Measurements from ENCODE around the gene GHRH.

The GHRH gene, protein sequence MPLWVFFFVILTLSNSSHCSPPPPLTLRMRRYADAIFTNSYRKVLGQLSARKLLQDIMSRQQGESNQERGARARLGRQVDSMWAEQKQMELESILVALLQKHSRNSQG

DNA sequence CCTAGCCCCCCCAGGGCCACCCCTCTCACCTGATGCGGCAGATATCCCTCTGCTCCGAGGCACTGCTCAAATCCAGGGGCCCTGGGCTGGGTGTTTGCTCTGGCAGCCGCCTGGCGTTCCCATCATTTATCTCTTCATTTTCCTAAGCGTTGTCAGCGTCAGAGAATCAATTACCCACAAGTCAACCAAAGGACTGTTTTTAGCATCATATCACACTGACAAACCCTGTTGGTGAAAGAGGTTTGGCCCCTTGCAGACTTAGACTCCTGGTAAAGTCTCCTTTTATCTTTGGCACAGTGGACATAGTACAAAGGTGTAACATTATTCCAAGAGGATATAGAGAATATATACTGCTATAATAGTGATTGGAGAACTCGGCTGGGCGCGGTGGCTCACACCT lies at the start of gene GHRH:
TSS of gene GHRH (minus strand) at position 101 of the 400 bp plus-strand sequence. CDS start 4,925 bp downstream, outside the sequence.
- in situ Hi-C loops (cut with MboI; ENCODE audit: low sequenced_read_pairs), result loop anchor here (10.0 kb wide), 1 partner anchor 263 kb away; the partner anchor contains the start of genes BLCAP and NNAT

DNA sequence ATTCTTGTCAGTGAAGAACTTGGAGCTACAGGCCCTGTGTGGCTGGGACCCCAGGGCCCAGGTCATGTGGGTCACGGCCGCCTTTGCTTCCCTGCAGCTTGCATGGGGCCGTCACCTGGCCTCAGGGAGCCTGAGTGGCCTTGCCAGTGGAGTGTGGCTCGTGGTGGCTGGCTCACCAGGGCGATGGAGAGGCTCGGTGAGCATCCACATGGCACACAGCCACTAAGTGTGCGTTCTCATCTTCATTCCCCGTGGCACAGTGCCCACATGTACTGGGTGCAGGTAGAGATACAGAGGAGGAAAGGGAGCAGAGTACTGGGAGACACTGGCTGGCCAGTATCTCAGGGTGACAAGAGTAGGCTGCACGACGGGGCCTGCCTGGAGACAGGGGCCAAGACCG lies 49.3 kb upstream of the GHRH start:
- in situ Hi-C loops (cut with MboI; ENCODE audit: low sequenced_read_pairs), result no loop called here

DNA sequence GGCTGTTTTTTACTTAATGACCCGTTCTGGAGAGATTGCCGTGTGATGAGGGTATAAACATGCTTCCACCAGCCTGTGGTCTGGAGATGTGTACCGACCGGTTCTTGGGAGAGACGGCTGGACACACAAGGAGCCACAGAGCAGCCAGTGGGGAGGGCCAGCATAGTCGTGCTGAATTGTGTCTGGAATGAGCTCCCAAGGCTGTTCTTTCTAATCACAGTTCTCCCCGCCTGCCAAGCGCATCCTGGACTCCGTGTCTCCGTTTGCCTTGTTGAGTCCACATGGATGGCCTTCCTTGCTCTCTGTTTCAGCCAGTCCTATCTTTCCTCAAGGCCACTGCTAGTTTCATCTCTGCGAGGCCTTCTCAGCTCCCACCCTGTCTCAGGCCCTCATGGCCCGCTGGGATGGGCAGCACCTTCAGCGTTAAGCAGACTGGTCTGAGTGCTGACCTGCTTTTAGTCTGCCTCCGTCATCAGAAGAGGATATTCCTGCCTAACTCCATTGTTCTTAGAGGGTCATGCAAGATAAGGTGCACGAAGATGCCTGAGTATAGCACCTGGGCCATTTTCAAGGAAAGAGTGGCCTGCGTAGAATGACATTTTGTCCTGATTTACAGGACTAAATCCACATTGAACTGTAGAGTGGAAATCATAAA lies 48.4 kb upstream of the GHRH start:
- in situ Hi-C loops (cut with MboI; ENCODE audit: low sequenced_read_pairs), result no loop called here

DNA sequence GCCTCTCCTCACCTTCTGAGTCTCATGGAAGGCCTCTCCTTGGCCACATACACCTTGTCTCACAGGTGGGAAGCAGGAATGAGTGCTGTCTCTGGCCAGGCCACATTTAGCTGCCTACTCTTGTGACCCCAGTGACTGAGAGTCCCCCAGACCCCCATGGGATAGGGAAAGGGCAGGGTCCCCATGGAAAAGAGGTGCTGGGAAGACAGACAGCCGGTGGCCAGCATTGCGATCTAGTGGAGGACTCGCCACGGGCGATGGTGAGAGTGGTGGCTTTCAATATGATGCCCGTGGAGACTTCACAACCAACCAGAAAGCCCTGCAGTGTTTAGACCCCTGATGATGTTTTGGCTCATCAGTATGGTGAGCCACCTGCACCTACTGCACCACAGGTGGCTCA lies 47.7 kb upstream of the GHRH start:
- in situ Hi-C loops (cut with MboI; ENCODE audit: low sequenced_read_pairs), result no loop called here

DNA sequence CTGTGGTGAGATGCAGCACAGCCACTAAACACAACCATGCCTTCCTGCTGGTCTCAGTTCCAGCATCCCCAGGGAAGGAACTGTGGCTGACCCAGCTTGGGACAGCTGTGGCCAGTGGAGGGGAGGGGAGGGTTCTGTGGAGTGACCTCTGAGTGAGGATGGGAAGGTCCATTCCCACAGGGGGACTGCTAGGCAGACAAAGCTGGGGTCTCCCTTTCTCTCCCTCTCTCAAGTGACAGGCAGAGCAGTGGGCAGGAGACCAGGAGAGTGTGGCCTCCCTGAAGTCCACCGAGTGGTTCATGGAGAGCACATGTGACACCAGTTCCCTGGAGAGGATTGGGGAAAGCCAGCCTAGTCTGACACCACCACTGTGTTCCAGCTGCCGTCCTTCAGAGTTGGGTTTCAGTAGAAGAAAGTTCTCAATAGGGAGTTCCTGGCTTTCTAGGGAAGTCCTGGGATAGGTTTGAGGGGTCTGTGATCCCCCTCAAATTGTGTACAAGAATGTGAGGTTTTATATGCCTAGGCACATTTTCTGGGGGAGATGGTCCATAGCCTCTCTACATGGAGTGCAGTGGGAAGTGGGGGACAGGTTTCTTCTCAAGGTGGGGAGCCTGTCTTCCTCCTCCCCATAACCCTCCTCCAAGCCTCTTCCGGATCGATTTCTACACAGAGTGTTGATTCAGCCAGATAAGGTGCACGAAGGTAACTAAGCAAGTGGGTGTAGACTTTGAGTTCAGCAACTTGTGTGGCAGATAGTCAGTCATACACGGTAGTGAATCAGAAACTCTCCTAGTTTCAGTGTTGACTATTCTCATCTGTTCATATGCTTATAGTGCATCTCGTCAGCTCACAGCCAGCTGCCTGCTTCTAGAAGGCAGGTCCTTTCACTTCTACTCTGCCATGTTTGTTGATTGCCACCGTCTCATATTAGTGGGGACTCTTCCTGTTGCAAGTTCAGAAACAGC lies 46.8 kb upstream of the GHRH start:
- in situ Hi-C loops (cut with MboI; ENCODE audit: low sequenced_read_pairs), result no loop called here

DNA sequence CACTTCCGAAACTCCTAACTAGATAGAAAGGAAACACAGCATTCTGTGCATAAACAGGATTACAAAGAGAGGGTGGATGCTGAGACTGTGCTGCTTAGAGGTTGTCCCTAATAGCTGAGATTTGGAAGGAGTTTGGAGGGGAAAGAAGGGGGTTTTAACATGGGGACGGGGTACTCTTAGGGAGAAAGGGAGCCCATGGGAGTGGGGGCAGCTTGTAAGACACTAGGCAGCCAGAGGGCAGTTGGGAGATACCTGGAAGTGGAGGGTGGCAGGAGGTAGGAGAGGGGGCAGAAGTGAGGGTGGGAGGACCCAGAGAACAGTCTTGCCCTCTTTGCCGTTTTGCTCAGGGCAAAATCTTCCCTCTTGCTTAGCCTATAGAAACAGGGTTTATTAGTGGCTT lies 44.2 kb upstream of the GHRH start:
- in situ Hi-C loops (cut with MboI; ENCODE audit: low sequenced_read_pairs), result no loop called here

DNA sequence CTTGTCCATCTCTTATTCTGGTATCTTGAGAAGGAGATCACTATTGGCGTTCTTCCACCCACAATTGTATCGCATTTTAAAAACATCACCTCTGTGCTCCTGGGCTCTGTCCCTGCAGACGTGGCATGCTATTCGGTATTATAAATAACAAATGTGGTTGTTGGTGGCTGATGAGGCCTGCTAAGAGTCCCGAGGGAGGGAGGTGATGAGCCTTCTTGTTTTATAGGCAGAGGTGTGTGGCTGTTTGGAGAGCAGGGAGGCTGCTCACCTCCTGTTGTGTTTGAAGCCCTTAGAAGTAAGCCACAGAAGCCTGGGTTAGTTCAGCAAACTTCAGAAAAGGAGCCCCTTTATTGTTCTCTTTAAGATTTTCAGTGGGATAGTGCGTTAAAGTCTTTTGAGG lies 43.5 kb upstream of the GHRH start:
- in situ Hi-C loops (cut with MboI; ENCODE audit: low sequenced_read_pairs), result no loop called here

DNA sequence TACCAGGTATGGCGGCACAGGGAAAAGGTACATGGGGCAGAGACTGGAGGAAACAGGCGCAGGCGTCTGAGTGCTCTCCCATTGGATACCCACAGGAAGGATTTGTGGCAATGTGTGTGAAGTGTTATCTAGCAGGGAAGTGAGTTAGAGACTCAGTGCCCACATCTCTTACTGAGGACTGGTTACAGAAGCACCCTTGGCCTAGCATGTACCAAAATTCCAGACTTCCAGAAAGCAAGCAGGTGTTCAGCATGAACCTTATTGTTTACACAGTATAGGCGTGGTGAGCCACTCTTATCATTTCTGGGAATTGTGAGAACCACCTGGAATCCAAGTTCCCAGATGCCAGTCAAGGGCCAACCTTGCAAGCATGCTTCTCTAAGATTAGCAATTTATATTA lies 42.0 kb upstream of the GHRH start:
- in situ Hi-C loops (cut with MboI; ENCODE audit: low sequenced_read_pairs), result no loop called here

DNA sequence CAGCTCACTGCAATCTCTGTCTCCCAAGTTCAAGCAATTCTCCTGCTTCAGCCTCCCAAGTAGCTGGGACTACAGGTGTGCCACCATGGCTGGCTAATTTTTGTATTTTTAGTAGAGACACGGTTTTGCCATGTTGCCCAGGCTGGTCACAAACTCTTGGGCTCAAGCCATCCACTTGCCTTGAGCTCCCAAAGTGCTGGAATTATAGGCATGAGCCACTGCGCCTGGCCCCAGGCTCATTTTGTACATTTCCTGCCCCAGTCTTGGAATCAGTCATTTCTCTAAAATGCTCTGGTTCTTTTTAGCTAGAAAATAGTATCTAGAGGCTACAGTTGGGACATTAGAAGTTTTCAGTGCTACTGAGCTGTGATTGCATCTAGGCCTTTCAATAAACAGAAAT lies 41.4 kb upstream of the GHRH start:
- in situ Hi-C loops (cut with MboI; ENCODE audit: low sequenced_read_pairs), result no loop called here

DNA sequence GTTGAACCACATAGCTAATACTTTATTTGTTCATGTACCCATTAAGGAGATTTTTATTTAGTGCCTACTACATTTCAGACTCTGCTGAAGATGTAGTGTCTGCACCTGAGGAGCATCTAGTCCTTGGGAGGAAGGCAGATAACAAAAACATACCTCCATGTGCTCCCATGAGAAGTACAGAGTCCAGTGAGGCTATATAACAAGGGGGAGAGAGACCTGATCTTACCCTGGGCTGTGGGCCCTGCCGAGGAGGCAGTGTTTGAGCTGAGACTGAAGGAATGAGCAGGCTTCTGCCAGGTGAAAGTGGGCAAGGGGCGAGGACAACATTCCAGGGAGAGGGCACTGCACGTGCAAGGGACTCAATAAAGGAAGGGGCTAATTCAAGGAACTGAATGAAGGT lies 39.9 kb upstream of the GHRH start:
- in situ Hi-C loops (cut with MboI; ENCODE audit: low sequenced_read_pairs), result no loop called here

DNA sequence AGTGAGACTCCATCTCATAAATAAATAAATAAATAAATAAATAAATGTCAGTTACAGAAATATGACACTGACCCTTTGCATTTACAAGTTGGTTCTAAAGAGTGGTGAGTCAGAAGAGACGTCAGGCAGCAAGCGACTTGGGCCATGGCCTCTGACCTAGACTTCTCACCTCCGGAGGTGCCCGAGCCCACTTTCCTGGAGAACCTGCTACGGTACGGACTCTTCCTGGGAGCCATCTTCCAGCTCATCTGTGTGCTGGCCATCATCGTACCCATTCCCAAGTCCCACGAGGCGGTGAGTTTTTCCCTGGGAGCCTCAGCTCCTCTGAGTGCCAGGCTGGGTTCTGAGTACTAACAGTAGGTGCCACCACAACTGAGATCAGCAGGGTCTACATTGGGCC lies 39.5 kb upstream of the GHRH start:
- in situ Hi-C loops (cut with MboI; ENCODE audit: low sequenced_read_pairs), result no loop called here

DNA sequence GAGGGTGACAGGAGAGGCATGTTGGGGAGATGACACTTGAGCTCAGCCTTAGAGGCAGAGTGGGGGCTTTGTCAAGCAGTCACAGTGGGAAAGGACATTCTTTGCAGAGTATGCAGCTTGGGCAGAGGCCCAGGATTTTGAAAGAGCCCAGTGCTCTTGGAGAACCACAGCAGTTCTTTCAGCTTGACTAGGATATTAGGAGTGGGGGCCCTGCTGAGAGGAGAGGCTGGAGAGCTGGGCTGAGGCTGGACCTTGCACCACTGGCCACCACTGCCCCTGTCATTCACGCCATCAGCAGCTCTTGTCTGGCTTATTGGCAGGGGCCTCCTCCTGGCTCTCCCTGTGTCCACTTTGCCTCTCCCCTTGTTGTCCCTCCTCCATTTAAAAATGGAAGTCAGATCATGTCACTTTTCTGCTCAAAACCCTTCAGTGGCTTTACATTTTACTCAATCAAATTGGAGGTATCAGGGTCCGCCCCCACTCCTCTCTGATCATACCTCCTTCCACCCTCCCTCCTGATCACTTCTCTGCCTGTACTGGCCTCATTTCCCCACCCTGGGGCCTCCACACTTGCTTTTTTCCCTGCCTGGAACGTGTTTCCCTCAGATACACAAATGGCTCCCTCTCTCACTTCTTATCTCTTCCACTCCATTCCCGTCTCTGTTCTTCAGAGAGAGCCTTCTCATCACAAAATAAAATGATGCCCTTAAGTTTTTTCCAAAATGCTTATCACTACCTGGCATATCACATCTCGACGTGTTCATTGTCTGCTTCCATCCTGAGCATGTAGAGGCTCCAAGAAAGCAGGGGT lies 38.3 kb upstream of the GHRH start:
- in situ Hi-C loops (cut with MboI; ENCODE audit: low sequenced_read_pairs), result no loop called here

DNA sequence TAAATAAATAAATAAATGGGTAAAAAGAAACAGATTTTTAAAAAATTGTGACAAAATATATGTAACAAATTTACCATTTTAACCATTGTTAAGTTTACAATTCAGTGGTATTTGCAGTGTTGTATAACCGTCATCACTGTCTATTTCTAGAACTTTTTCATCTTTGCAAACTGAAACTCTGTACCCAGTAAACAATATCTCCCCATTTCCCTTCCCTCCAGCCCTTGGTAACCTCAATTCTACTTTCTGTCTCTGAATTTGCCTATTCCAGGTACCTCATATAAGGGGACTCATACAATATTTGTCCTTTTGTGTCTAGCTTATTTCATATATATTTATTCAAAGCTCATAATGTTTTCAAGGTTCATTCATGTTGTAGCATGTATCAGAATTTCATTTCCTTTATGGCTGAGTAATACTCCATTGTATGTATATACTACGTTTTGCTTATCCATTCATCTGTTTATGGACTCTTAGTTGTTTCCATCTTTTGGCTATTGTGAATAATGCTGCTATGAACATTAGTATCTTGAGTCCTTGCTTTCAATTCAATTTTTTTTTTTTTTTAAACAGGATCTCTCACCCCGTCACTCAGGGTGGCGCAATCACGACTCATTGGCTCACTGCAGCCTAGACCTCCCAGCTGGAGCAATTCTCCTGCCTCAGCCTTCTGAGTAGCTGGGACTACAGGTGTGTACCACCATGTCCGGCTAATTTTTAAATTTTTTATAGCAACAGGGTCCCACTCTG lies 36.8 kb upstream of the GHRH start:
- in situ Hi-C loops (cut with MboI; ENCODE audit: low sequenced_read_pairs), result no loop called here

DNA sequence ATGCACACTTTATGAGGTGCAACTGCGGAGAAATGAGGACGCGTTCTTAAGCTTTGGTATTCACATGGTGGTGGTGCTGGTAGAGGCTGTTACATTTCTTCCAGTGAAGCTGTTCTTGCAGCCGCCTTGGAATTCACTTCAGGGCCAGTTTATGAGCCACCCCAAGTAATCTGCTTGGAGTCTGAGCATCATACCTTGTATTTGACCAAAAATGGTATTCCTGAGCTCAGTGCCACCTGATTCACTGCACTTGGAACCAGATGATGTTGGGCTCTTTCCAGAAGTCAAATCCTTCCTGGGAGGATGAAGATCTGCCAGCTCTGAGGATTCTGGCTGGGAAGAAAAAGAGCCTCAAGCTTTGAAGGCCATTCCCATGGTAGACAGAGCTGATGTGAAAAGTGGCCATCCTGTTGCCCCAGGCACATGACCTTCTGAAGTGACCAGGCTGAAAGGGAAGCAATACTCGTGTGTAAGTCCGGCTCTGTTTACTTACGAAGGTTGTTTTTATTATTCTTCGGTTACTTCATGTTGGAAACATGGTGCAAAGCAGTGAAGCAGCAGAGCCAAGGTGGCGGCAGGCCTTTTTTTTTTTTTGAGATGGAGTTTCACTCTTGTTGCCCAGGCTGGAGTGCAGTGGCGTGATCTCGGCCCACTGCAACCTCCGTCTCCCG lies 35.6 kb upstream of the GHRH start:
- in situ Hi-C loops (cut with MboI; ENCODE audit: low sequenced_read_pairs), result no loop called here

DNA sequence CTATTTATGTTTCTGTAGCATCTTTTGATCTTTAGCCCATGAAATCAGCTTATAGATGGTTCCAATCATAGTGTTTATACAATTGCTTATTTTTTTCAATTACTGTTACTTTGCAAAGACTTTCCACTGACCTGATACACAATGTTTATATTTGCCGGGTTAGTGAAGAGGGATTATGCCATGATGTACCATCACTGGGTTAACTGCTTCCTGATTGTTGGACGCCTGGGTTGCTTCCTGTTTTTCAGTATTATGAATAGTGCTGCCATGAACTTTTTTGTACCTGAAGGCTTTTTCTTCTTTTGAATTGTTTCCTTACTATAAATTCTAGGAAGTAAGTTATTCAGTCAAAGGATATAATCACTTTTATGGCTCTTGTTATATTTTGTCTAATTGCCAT lies 34.8 kb upstream of the GHRH start:
- in situ Hi-C loops (cut with MboI; ENCODE audit: low sequenced_read_pairs), result no loop called here

DNA sequence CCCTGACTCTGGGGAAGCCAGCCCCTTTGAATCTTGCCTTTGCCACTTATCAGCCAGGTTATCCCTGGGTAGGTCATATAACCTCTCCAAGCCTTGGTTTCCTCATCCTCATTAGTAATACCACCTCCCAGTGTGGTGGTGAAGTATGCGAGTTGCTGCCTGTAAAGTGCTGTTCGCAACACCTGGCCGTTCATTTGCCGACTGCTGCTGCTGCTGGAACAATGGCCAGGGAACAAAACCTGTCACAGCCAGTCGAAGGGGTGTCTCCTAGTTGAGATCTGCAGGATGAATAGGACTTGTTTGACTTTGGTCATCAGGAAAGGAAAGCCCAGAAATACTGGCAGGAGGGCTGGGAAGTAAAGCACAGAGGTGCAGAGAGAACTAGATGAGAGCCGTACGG lies 34.0 kb upstream of the GHRH start:
- in situ Hi-C loops (cut with MboI; ENCODE audit: low sequenced_read_pairs), result no loop called here

DNA sequence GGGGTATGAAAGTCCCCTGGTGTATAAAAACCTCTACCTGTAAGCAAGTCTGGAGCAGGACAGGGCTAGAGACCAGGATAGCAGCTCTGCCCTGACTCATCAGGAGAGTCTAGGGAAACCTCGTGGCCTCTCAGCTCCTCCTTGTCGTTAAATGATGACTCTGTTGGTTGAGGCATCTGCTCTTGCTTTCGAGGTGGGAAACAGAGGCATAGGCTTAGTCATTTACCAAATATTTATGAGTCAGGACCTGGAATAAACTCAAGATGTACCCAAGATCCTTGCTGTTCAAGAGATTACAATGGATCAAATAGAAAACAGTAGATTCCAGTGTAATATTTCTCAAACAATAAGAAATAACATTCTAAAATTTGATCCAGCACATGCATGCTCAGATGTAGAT lies 33.4 kb upstream of the GHRH start:
- in situ Hi-C loops (cut with MboI; ENCODE audit: low sequenced_read_pairs), result no loop called here

DNA sequence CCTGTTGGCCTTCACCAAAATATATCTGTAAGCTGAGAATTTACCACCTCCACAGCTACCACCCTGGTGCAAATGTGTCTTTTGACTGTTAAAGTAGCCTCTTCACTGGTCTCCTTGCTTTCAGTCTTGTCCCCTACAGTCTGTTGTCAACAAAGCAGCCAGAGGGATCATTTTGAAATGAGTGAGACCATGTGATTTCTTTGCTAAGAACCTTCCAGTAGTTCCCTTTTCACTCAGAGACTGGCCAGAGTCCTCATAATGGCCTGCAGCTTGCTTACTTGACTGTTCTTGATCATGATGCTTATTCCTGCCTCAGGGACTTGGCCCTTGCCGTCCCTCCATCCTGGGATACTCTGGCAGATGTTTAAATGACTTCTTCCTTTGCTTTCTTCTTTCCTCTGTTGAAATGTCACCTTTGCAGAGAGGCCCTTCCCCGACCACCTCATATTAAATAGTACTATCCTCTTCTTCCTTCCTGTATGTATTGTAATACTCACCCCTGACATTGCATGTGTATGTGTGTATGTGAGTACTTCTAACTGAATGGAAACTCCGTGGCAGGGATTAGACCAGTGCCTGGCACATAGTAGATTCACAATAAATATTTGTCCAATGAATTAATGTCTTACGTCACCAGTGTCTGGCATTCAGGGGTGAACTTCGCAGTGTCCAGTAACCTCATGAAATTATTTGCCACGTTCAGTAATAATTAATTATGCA lies 32.8 kb upstream of the GHRH start:
- in situ Hi-C loops (cut with MboI; ENCODE audit: low sequenced_read_pairs), result no loop called here

DNA sequence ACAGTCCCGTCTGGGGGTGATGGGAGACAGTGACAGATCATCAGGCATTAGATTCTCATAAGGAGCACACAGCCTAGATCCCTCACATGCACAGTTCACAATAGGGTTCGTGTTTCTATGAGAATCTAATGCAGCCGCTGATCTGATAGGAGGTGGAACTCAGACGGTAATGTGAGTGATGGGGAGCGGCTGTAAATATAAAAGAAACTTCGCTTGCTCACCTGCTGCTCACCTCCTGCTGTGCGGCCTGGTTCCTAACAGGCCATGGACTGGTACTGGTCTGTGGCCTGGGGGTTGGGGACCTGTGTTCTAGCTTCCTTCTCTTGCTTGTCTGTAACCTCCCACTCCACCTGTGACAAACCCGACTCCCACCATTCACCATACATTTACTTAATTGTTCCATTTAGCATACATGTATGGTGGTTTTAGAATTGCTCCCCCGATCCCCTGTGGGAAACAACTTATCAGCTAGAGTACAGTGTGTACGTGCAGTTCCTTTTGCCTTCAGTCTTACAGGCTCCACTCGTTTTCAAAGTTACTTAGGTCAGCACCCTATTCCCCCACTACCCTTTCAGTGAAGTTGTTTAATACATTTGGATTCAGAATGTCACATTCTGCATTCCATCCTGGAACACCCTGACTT lies 31.8 kb upstream of the GHRH start:
- in situ Hi-C loops (cut with MboI; ENCODE audit: low sequenced_read_pairs), result no loop called here

Measured in HL-60/S4 treated with phorbol 12-myristate 13-acetate at 8.2 ng/mL for 4 days and 3 days (cell line).